Stimulated activated CD8-positive, alpha-beta memory T cell treated with anti-CD3 and anti-CD28 coated beads, Interleukin-12 subunit alpha, Interleukin-12 subunit beta, amount 100 ng/mL, for 24 hours (primary cell): ENCODE measurements around the gene DZIP1L.

Source experiments
- DNase-seq: peaks from one replicate; pipeline ENCODE4 v3.0.0-alpha.2; 2020; ENCODE audit errors: extremely low read depth

The DZIP1L gene

GRCh38 chr3:138033202-138033691 lies 82.2 kb downstream of the DZIP1L start:
- no peak for DNase-seq

GRCh38 chr3:138032567-138032966 lies 82.8 kb downstream of the DZIP1L start:
- no peak for DNase-seq

- DNase-seq: no peak
These were observed 83.9 kb downstream of the DZIP1L start for GRCh38 chr3:138031536-138031935.

- DNase-seq: no peak
These were observed 84.6 kb downstream of the DZIP1L start for GRCh38 chr3:138030734-138031280.

GRCh38 chr3:138027821-138028220 lies 87.6 kb downstream of the DZIP1L start:
- DNase-seq: no peak

GRCh38 chr3:138025553-138025952 lies 89.9 kb downstream of the DZIP1L start:
- no peak for DNase-seq

- DNase-seq: no peak
These were observed 91.7 kb downstream of the DZIP1L start for GRCh38 chr3:138023754-138024153.

- DNase-seq: no peak
These were observed 95.9 kb downstream of the DZIP1L start for GRCh38 chr3:138019281-138020069.

- no peak for DNase-seq
These were observed 99.3 kb downstream of the DZIP1L start for GRCh38 chr3:138016065-138016464.

- no peak for DNase-seq
These were observed 102.9 kb downstream of the DZIP1L start for GRCh38 chr3:138012526-138012925.
